DOHH2 (cell line): ENCODE results near the gene OSTF1.

Source experiments
- H3F3A ChIP-seq: fragments of 200-600 bp; sonication (generic), shearing (Covaris generic); 2 replicates; pipeline ENCODE4 v1.6.0; 2016; ENCODE audit warnings: antibody characterized with exemption, mild to moderate bottlenecking; ENCODE audit not compliant: control insufficient read depth, insufficient read depth
- H3K27ac ChIP-seq: fragments of 200-600 bp; sonication (generic); 2 replicates; pipeline ENCODE4 v1.5.1; 2014; ENCODE audit warnings: low read depth, mild to moderate bottlenecking, low read length, moderate library complexity
- H3K27me3 ChIP-seq: fragments of 200-600 bp; sonication (generic); 2 replicates; pipeline ENCODE4 v1.6.1; 2014; ENCODE audit warnings: mild to moderate bottlenecking, low read length, mixed read lengths; ENCODE audit not compliant: control insufficient read depth
- H3K36me3 ChIP-seq: fragments of 200-600 bp; sonication (generic); 2 replicates; pipeline ENCODE4 v1.6.1; 2014; ENCODE audit warnings: mild to moderate bottlenecking, low read length, moderate library complexity, mixed read lengths; ENCODE audit not compliant: control insufficient read depth
- H3K4me1 ChIP-seq: fragments of 200-600 bp; sonication (generic); 2 replicates; pipeline ENCODE4 v1.6.1; 2014; ENCODE audit warnings: mild to moderate bottlenecking, low read length, mixed read lengths; ENCODE audit not compliant: control insufficient read depth
- H3K4me2 ChIP-seq: fragments of 200-600 bp; sonication (generic); 2 replicates; pipeline ENCODE4 v1.6.0; 2014; ENCODE audit warnings: mild to moderate bottlenecking, low read length, moderate library complexity
- H3K4me3 ChIP-seq: fragments of 200-600 bp; sonication (generic); 2 replicates; pipeline ENCODE4 v1.5.1; 2014; ENCODE audit warnings: mild to moderate bottlenecking, low read length, mixed read lengths
- H3K79me2 ChIP-seq: fragments of 200-600 bp; sonication (generic); 2 replicates; pipeline ENCODE4 v1.6.1; 2014; ENCODE audit warnings: mild to moderate bottlenecking, low read length, mixed read lengths; ENCODE audit not compliant: control insufficient read depth
- H3K9me2 ChIP-seq: fragments of 200-600 bp; sonication (generic); replicated peaks from 2 replicates; pipeline ENCODE4 v1.6.1; 2014; ENCODE audit warnings: mild to moderate bottlenecking, low read length, mixed read lengths; ENCODE audit not compliant: control insufficient read depth
- H3K9me3 ChIP-seq: fragments of 200-600 bp; sonication (generic); 2 replicates; pipeline ENCODE4 v1.6.1; 2014; ENCODE audit warnings: antibody characterized with exemption, low read length, mixed read lengths; ENCODE audit not compliant: control insufficient read depth, insufficient read depth
- H4K20me1 ChIP-seq: fragments of 200-600 bp; sonication (generic); 2 replicates; pipeline ENCODE4 v1.6.0; 2014; ENCODE audit warnings: low read depth, mild to moderate bottlenecking, antibody characterized with exemption, low read length, moderate library complexity; ENCODE audit not compliant: control insufficient read depth, insufficient read depth
- EZH2phosphoT487 ChIP-seq: fragments of 200-600 bp; sonication (generic); IDR thresholded peaks from 2 replicates; pipeline ENCODE4 v1.6.1; 2017; ENCODE audit warnings: borderline replicate concordance, mild to moderate bottlenecking, antibody characterized with exemption, low read length, moderate library complexity, mixed read lengths
- TF ChIP-seq, protein P1 (sequence below): fragments of 200-600 bp; sonication (generic); IDR thresholded peaks from one replicate; pipeline ENCODE4 v1.5.1; 2014; ENCODE audit warnings: antibody characterized with exemption, mild to moderate bottlenecking, low read depth, low read length; ENCODE audit not compliant: poor library complexity, severe bottlenecking

The OSTF1 gene

GRCh38 chr9:75061169-75061568 is 27.1 kb upstream of the OSTF1 start:
- Histone ChIP-seq H3K4me2 (no peak overlapping the region), H3K27ac (no peak overlapping the region), H4K20me1 (no peaks in the 10 kb centered on the region), H3K36me3 (no peaks in the 10 kb centered on the region), H3K4me1 (no peaks in the 10 kb centered on the region), H3K79me2 (no peaks in the 10 kb centered on the region), H3K9me3 (no peaks in the 10 kb centered on the region), H3K27me3 (no peaks in the 10 kb centered on the region), H3K9me2 (no peaks in the 10 kb centered on the region), H3K4me3 (no peak overlapping the region), H3F3A (no peaks in the 10 kb centered on the region)
- TF ChIP-seq EZH2phosphoT487, result no peak
- TF ChIP-seq, protein P1, sequence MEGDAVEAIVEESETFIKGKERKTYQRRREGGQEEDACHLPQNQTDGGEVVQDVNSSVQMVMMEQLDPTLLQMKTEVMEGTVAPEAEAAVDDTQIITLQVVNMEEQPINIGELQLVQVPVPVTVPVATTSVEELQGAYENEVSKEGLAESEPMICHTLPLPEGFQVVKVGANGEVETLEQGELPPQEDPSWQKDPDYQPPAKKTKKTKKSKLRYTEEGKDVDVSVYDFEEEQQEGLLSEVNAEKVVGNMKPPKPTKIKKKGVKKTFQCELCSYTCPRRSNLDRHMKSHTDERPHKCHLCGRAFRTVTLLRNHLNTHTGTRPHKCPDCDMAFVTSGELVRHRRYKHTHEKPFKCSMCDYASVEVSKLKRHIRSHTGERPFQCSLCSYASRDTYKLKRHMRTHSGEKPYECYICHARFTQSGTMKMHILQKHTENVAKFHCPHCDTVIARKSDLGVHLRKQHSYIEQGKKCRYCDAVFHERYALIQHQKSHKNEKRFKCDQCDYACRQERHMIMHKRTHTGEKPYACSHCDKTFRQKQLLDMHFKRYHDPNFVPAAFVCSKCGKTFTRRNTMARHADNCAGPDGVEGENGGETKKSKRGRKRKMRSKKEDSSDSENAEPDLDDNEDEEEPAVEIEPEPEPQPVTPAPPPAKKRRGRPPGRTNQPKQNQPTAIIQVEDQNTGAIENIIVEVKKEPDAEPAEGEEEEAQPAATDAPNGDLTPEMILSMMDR, result no peak

GRCh38 chr9:75063556-75064305 is 24.6 kb upstream of the OSTF1 start:
- Histone ChIP-seq H3K9me3 (no peaks in the 10 kb centered on the region), H3K27me3 (no peaks in the 10 kb centered on the region), H3K4me2 (no peak overlapping the region), H3K4me3 (no peak overlapping the region), H3K79me2 (no peaks in the 10 kb centered on the region), H3K36me3 (no peaks in the 10 kb centered on the region), H3K9me2 (no peaks in the 10 kb centered on the region), H3K4me1 (no peaks in the 10 kb centered on the region), H3K27ac (no peak overlapping the region), H3F3A (no peaks in the 10 kb centered on the region), H4K20me1 (no peaks in the 10 kb centered on the region)
- TF ChIP-seq, protein P1, result no peak

GRCh38 chr9:75064307-75065025 is 23.8 kb upstream of the OSTF1 start:
- Histone ChIP-seq H3K9me2 (no peaks in the 10 kb centered on the region), H3F3A (no peaks in the 10 kb centered on the region), H3K4me2 (no peak overlapping the region), H3K27me3 (no peaks in the 10 kb centered on the region), H3K36me3 (no peaks in the 10 kb centered on the region), H3K4me3 (no peak overlapping the region), H3K79me2 (no peaks in the 10 kb centered on the region), H3K4me1 (no peaks in the 10 kb centered on the region), H3K27ac (no peak overlapping the region), H3K9me3 (no peaks in the 10 kb centered on the region), H4K20me1 (no peaks in the 10 kb centered on the region)
- TF ChIP-seq, protein P1, result no peak
- TF ChIP-seq EZH2phosphoT487, result no peak
